H1 (cell line): ENCODE measurements around the gene NETO1. TPM values are rescaled to one million over a fixed set of nuclear protein-coding genes. Genes with fewer than 3 reads are reported as not detected.
A peak's percentile ranks its signal among the peaks of the same experiment; 100 is the strongest.

Experiments used
- ASH2L ChIP-seq: fragments of 200-600, 300-600 bp; sonication (generic); IDR thresholded peaks from one replicate; pipeline ENCODE4 v1.7.1; 2017; ENCODE audit warnings: low read length
- CHD1 ChIP-seq: IDR thresholded peaks from 2 replicates; pipeline ENCODE4 v1.6.1; 2012; ENCODE audit warnings: low read depth, low read length, improper control_type of control experiment
- GTF2F1 ChIP-seq: IDR thresholded peaks from 2 replicates; pipeline ENCODE4 v1.6.1; 2012; ENCODE audit warnings: low read depth, low read length, improper control_type of control experiment, borderline replicate concordance
- JUND ChIP-seq: IDR thresholded peaks from 2 replicates; pipeline ENCODE4 v1.6.1; 2011; ENCODE audit warnings: mild to moderate bottlenecking, improper control_type of control experiment, low read length
- MAX ChIP-seq: IDR thresholded peaks from 2 replicates; pipeline ENCODE4 v1.6.1; 2012; ENCODE audit warnings: inconsistent platforms
- NANOG ChIP-seq: IDR thresholded peaks from 2 replicates; pipeline ENCODE4 v1.6.1; 2011; ENCODE audit warnings: low read length, low read depth, mild to moderate bottlenecking, inconsistent platforms; ENCODE audit not compliant: insufficient read depth, poor library complexity, severe bottlenecking
- NRF1 ChIP-seq: IDR thresholded peaks from 2 replicates; pipeline ENCODE4 v1.6.1; 2011; ENCODE audit warnings: mild to moderate bottlenecking, low read depth, low read length, improper control_type of control experiment
- SAP30 ChIP-seq: fragments of 300-600 bp; sonication (generic); IDR thresholded peaks from 2 replicates; pipeline ENCODE4 v1.7.1; 2012; ENCODE audit warnings: low read length, moderate library complexity, mild to moderate bottlenecking, inconsistent platforms; ENCODE audit not compliant: insufficient read depth, insufficient replicate concordance
- SIX5 ChIP-seq: IDR thresholded peaks from 2 replicates; pipeline ENCODE4 v1.6.1; 2011; ENCODE audit warnings: mild to moderate bottlenecking, low read depth, low read length
- SUZ12 ChIP-seq: fragments of 200-600 bp; sonication (generic); IDR thresholded peaks from 2 replicates; pipeline ENCODE4 v1.6.1; 2012; ENCODE audit warnings: mild to moderate bottlenecking, inconsistent platforms, low read length, moderate library complexity, mixed read lengths
- TAF1 ChIP-seq: IDR thresholded peaks from 2 replicates; pipeline ENCODE4 v1.6.1; 2011; ENCODE audit warnings: mild to moderate bottlenecking, low read depth, low read length
- TCF12 ChIP-seq: IDR thresholded peaks from 2 replicates; pipeline ENCODE4 v1.6.1; 2011; ENCODE audit warnings: low read depth, mild to moderate bottlenecking, low read length
- ZNF274 ChIP-seq: IDR thresholded peaks from 2 replicates; pipeline ENCODE4 v1.7.0; 2012; ENCODE audit warnings: low read length, borderline replicate concordance; ENCODE audit errors: extremely low read depth
- polyA plus RNA-seq, 7 experiments: library from polyadenylated mRNA; depleted of rRNA in 3 of 7; stranded (reverse) in 5 of 7; unstranded in 2 of 7; fragments of >200 nt in 5 of 7; fragments of 200-250 nt in 2 of 7; gene quantifications; 1 replicate in 5 of 7; 2 replicates in 1 of 7; 4 replicates in 1 of 7; pipeline versions ENCODE4 v1.2.1 to v1.2.3, GENCODE V29; 2011 to 2013; ENCODE audit warnings: missing spikeins in 2 of 7, mixed read lengths in 2 of 7
- total RNA-seq: library from RNA; stranded (reverse); fragmentation: NEBNext Ultra II Directional; extraction: Animal tissue kit (Norgen Biotek cat#: 25700); gene quantifications from 2 replicates; pipeline ENCODE4 v1.2.1, GENCODE V29; 2021

NETO1 gene
- total and polyA plus RNA-seq, 2 of the 8 experiments (the other 6 are each of a cell fraction or from before 2014, with no cell fraction given): 3.0 to 19.3 TPM

DNA sequence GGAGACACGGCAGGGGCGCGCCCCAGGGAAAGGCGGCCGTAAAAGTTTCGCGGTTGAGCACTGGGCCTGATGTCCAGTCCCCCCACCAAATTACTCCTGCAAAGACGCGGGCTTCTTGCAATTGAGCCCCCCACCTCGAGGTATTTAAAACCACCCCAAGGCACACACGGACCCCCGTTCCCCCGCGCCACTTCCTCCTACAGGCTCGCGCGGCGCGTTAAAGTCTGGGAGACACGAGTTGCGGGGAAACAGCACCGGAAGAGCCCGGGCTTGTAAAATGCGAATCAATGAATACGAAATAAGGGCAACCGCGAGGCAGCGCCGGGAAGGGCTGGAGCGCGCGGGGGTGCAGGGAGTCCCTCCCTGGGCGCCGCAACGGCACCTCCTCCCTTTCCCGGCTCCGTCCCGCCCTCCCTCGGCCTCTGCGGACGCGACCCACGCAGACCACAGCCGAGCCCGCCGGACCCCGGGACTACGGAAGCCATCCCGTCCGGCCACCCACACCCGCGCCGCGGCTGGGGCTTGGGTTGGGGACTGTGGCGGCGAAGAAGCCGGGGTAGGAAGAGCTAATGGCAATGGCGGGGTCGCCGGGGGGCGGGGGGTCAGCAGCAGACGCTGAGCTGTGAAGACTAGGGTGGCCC is 918 bp upstream of the NETO1 start (continued):
- TF ChIP-seq ASH2L (peak; percentile 91), TCF12 (no peak), SUZ12 (no peak; the same call in none of the 2 replicates), NANOG (no peak), CHD1 (no peak), GTF2F1 (no peak), MAX (no peak), SIX5 (no peak), JUND (no peak), SAP30 (no peak), NRF1 (no peak), TAF1 (0 out of 2 replicates have a peak, but pooled peaks have one; percentile 14), ZNF274 (no peak)
- TF ChIP-seq, all 59 proteins: peak for 9
